Measurements from ENCODE around the gene NMRK2.
"Not testable (repeated sequence)": the region's sequence is repeated elsewhere in the genome, so short reads cannot be mapped to it uniquely, and the experiment has no call there.

The NMRK2 gene

DNA sequence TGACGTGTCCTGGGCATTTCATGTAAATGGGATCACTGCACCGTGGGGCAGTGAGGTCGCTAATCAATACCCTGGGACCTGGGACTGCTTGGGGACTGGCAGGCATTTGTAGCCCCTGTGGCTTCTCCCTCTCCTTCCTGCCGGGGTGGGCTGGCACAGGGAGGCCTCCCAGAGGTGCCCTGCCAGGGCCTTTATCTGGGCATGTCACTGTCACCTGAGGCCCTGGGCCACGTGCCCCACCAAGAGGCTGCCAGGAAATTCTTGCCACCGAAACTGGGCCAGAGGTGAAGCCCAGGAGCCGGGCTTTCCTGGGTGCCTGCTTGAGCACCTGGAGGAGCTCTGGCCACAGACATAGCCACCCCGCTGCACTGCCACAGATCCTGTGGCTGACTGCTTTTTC lies 1.8 kb upstream of the NMRK2 start:
- Histone ChIP-seq H3K4me3 (replicated peaks; ENCODE audit: insufficient read depth, low read length) (no peak overlapping the region), H3K27ac (replicated peaks) (no peak overlapping the region), H3K27me3 (ENCODE audit: insufficient read depth, poor library complexity, severe bottlenecking) (peaks cover 25% of the 10 kb centered on the region)
- DNase-seq (ENCODE audit: low read depth in 1 of 2, low spot score in 1 of 2): no peak
- TF ChIP-seq CTCF (IDR thresholded peaks at IDR 0.05; ENCODE audit: insufficient read depth, low read length): no peak
- TF ChIP-seq SPI1 (IDR thresholded peaks at IDR 0.05; ENCODE audit: borderline replicate concordance, low read depth): no peak
- no peak for TF ChIP-seq POLR2AphosphoS5 (IDR thresholded peaks at IDR 0.05; ENCODE audit: low read depth)
- no peak for TF ChIP-seq REST (IDR thresholded peaks at IDR 0.05; ENCODE audit: insufficient replicate concordance, low read depth)
- no peak for TF ChIP-seq GABPA (IDR thresholded peaks at IDR 0.05; ENCODE audit: low read depth)

GRCh38 chr19:3936506-3937442 lies 3.9 kb downstream of the NMRK2 start:
- Histone ChIP-seq H3K4me3 (replicated peaks; ENCODE audit: insufficient read depth, low read length) (no peak overlapping the region), H3K27me3 (ENCODE audit: insufficient read depth, poor library complexity, severe bottlenecking) (peaks cover 22% of the 10 kb centered on the region), H3K27ac (replicated peaks) (no peak overlapping the region)
- DNase-seq (ENCODE audit: low read depth in 1 of 2, low spot score in 1 of 2): no peak
- TF ChIP-seq CTCF (IDR thresholded peaks at IDR 0.05; ENCODE audit: insufficient read depth, low read length) (no peak), SPI1 (IDR thresholded peaks at IDR 0.05; ENCODE audit: borderline replicate concordance, low read depth) (no peak)

- not testable (repeated sequence) for DNase-seq (ENCODE audit: low read depth in 1 of 2, low spot score in 1 of 2); H3K27ac ChIP-seq (replicated peaks); H3K27me3 ChIP-seq (ENCODE audit: insufficient read depth, poor library complexity, severe bottlenecking); H3K4me3 ChIP-seq (replicated peaks; ENCODE audit: insufficient read depth, low read length)
Observed at GRCh38 chr19:3938300-3938950, 5.6 kb downstream of the NMRK2 start.

DNA sequence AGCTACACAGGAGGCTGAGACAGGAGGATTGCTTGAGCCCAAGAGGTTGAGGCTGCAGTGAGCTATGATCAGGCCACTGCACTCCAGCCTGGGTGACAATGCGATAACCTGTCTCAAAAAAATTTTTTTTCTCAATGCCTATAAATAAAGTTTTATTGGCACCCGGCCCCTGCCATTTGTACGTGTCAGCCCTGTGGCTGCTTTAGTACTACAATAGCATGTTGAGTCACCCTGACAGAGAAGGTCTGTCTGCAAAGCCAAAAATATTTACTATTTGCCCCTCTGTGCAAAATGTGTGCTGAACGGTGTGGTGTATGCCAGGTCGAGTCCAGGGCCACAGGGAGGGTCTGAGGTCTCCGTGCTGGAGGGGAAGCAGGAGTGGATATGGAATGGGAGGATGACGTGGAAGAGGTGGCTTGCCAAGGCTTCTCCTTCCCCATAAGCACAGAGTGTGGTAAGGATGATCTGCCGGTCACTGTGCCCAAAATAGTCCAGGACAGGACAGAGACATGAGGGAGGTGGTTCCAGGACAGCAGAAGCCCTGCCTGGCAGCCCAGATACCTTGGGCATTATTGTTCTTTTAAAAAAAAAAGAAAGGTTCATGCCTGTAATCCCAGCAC lies 10.0 kb downstream of the NMRK2 start:
- no peak overlapping the region for H3K27ac ChIP-seq (replicated peaks)
- no peak overlapping the region for H3K4me3 ChIP-seq (replicated peaks; ENCODE audit: insufficient read depth, low read length)
- H3K27me3 ChIP-seq (ENCODE audit: insufficient read depth, poor library complexity, severe bottlenecking): no peaks in the 10 kb centered on the region
- TF ChIP-seq GABPA (IDR thresholded peaks at IDR 0.05; ENCODE audit: low read depth) (no peak), REST (IDR thresholded peaks at IDR 0.05; ENCODE audit: insufficient replicate concordance, low read depth) (no peak), CTCF (IDR thresholded peaks at IDR 0.05; ENCODE audit: insufficient read depth, low read length) (no peak), POLR2AphosphoS5 (IDR thresholded peaks at IDR 0.05; ENCODE audit: low read depth) (no peak), SPI1 (IDR thresholded peaks at IDR 0.05; ENCODE audit: borderline replicate concordance, low read depth) (no peak)
- no peak for DNase-seq (ENCODE audit: low read depth in 1 of 2, low spot score in 1 of 2)

All from HL-60 (cell line).